PC-9 (cell line): ENCODE measurements around the gene TMEM14A. TPM values are rescaled to one million over a fixed set of nuclear protein-coding genes. Genes with fewer than 3 reads are reported as not detected.

Source experiments
- BruUV-seq: library from RNA; stranded (reverse); fragments of 400-500 nt; replicated peaks from 2 replicates; lab custom pipeline; 2021; lab: Mats Ljungman, UMichigan
- CTCF ChIA-PET: fragments of 300-600 bp; sonication (Branson Sonifier 250); formaldehyde crosslinking; loops from one replicate; lab custom pipeline; 2022; ENCODE audit warnings: antibody characterized with exemption; lab: Charles Lee
- POLR2A ChIA-PET: fragments of 300-600 bp; sonication (Branson Sonifier 250); formaldehyde crosslinking; loops from one replicate; lab custom pipeline; 2022; ENCODE audit warnings: antibody characterized with exemption; ENCODE audit not compliant: unreplicated experiment; lab: Charles Lee
- DNase-seq, 2 experiments: peaks; one replicate each; pipeline versions ENCODE4 v3.0.0 to v3.0.0-alpha.2; 2015 to 2022; ENCODE audit warnings: mixed read lengths in 1 of 2
- H2AFZ ChIP-seq: fragments of 200-600 bp; sonication (generic); 2 replicates; pipeline ENCODE4 v1.8.1; 2017; ENCODE audit warnings: antibody characterized with exemption
- H3F3A ChIP-seq: fragments of 200-600 bp; sonication (generic); 2 replicates; pipeline ENCODE4 v1.8.1; 2017; ENCODE audit warnings: antibody characterized with exemption, mild to moderate bottlenecking, low read depth; ENCODE audit not compliant: insufficient read depth
- H3K27ac ChIP-seq: fragments of 200-600 bp; sonication (generic); 2 replicates; pipeline ENCODE4 v1.6.1; 2016; ENCODE audit warnings: mixed run types
- H3K27me3 ChIP-seq: fragments of 200-600 bp; sonication (generic); 2 replicates; pipeline ENCODE4 v1.6.1; 2016; ENCODE audit warnings: low read depth, mixed run types; ENCODE audit not compliant: insufficient read depth
- H3K36me3 ChIP-seq: fragments of 200-600 bp; sonication (generic); 2 replicates; pipeline ENCODE4 v1.6.1; 2016; ENCODE audit warnings: low read depth, mixed run types
- H3K4me1 ChIP-seq: fragments of 200-600 bp; sonication (generic); replicated peaks from 2 replicates; pipeline ENCODE4 v1.6.1; 2016; ENCODE audit warnings: mixed run types; ENCODE audit not compliant: insufficient read depth
- H3K4me2 ChIP-seq: fragments of 200-600 bp; sonication (generic); 2 replicates; pipeline ENCODE4 v1.6.1; 2017; ENCODE audit warnings: mixed run types
- H3K4me3 ChIP-seq: fragments of 200-600 bp; sonication (generic); 2 replicates; pipeline ENCODE4 v1.6.1; 2016; ENCODE audit warnings: mixed run types
- H3K79me2 ChIP-seq: fragments of 200-600 bp; sonication (generic); 2 replicates; pipeline ENCODE4 v1.6.1; 2017; ENCODE audit warnings: low read depth, mixed run types
- H3K9me2 ChIP-seq: fragments of 200-600 bp; sonication (generic); 2 replicates; pipeline ENCODE4 v1.8.1; 2017; ENCODE audit warnings: mild to moderate bottlenecking; ENCODE audit not compliant: insufficient read depth
- H3K9me3 ChIP-seq: fragments of 200-600 bp; sonication (generic); 2 replicates; pipeline ENCODE4 v1.8.1; 2016; ENCODE audit warnings: low read depth; ENCODE audit not compliant: insufficient read depth
- H4K20me1 ChIP-seq: fragments of 200-600 bp; sonication (generic); 2 replicates; pipeline ENCODE4 v1.8.1; 2017; ENCODE audit not compliant: insufficient read depth
- CTCF ChIP-seq: fragments of 200-600 bp; sonication (generic); conservative IDR thresholded peaks from 2 replicates; pipeline ENCODE4 v1.6.1; 2017; ENCODE audit warnings: mixed run types, antibody characterized with exemption, mild to moderate bottlenecking, moderate library complexity
- EZH2 ChIP-seq: fragments of 200-600 bp; sonication (generic); IDR thresholded peaks from 2 replicates; pipeline ENCODE4 v1.8.0; 2017; ENCODE audit warnings: antibody characterized with exemption, low read depth
- intact Hi-C: fragments of 100-400 bp; cut with micrococcal nuclease; formaldehyde crosslinking; loops from one replicate; pipeline ENCODE4 v1.10.0; 2022; ENCODE audit not compliant: unreplicated experiment
- total RNA-seq: library from RNA; stranded (reverse); gene quantifications from 2 replicates; pipeline ENCODE4 v1.2.3, GENCODE V29; 2021

The TMEM14A gene
- total RNA-seq, 1 experiment from 2014 or later: 75.2 TPM

- no TSS peak for BruUV-seq
- POLR2A ChIA-PET: no interaction called here
Measured at GRCh38 chr6:52718550-52718949, 47.6 kb downstream of the TMEM14A start.

GRCh38 chr6:52720321-52720720, 49.4 kb downstream of the TMEM14A start:
- H3K4me1 ChIP-seq: peaks cover 15% of the 10 kb centered on the region
- peaks cover 7% of the 10 kb centered on the region for H3F3A ChIP-seq
- no TSS peak for BruUV-seq
- no peak for TF ChIP-seq CTCF
- no peak for TF ChIP-seq EZH2
- no peak overlapping the region for H3K27ac ChIP-seq
- no peaks in the 10 kb centered on the region for H3K9me2 ChIP-seq
- H3K27me3 ChIP-seq: no peaks in the 10 kb centered on the region
- H3K4me2 ChIP-seq: no peak overlapping the region
- no peaks in the 10 kb centered on the region for H3K79me2 ChIP-seq
- no peaks in the 10 kb centered on the region; the same call in 1 of the 2 replicates for H3K9me3 ChIP-seq
- no peak overlapping the region for H2AFZ ChIP-seq
- intact Hi-C loops: loop anchor here (10.0 kb wide), 1 partner anchor 94 kb away; no protein-coding TSS in a partner anchor
- no peaks in the 10 kb centered on the region for H4K20me1 ChIP-seq
- H3K4me3 ChIP-seq: no peak overlapping the region
- CTCF ChIA-PET: no interaction called here
- H3K36me3 ChIP-seq: no peaks in the 10 kb centered on the region
- POLR2A ChIA-PET: no interaction called here
- no peak for DNase-seq

More at GRCh38 chr6:52718550-52718949, 47.6 kb downstream of the TMEM14A start:
- Histone ChIP-seq H3F3A (no peaks in the 10 kb centered on the region; the same call in 1 of the 2 replicates), H3K36me3 (no peaks in the 10 kb centered on the region), H3K9me2 (no peaks in the 10 kb centered on the region), H3K9me3 (no peaks in the 10 kb centered on the region; the same call in 1 of the 2 replicates), H3K4me3 (no peak overlapping the region), H3K4me2 (no peak overlapping the region), H3K27ac (no peak overlapping the region), H3K27me3 (no peaks in the 10 kb centered on the region), H2AFZ (no peak overlapping the region), H4K20me1 (no peaks in the 10 kb centered on the region), H3K79me2 (no peaks in the 10 kb centered on the region), H3K4me1 (no peaks in the 10 kb centered on the region)
- DNase-seq: no peak
- intact Hi-C loops: no loop called here
- CTCF ChIA-PET: no interaction called here
- no peak for TF ChIP-seq EZH2
- TF ChIP-seq CTCF: no peak

GRCh38 chr6:52724042-52724405, 53.1 kb downstream of the TMEM14A start:
- Histone ChIP-seq H3K27me3 (no peaks in the 10 kb centered on the region), H3K4me1 (peaks cover 34% of the 10 kb centered on the region), H3F3A (peaks cover 17% of the 10 kb centered on the region), H3K4me3 (no peak overlapping the region), H3K36me3 (no peaks in the 10 kb centered on the region), H3K4me2 (no peak overlapping the region), H3K9me3 (no peaks in the 10 kb centered on the region; the same call in 1 of the 2 replicates), H2AFZ (no peak overlapping the region), H3K27ac (no peak overlapping the region), H3K9me2 (no peaks in the 10 kb centered on the region), H3K79me2 (no peaks in the 10 kb centered on the region), H4K20me1 (no peaks in the 10 kb centered on the region)
- ChIA-PET CTCF (interaction anchor here (0.6 kb wide), 1 partner anchor 316 kb away, joined by 6 read pairs; no protein-coding TSS in a partner anchor), POLR2A (no interaction called here)
- intact Hi-C loops: loop anchor here (1.0 to 10.0 kb wide), 2 partner anchors 91 to 271 kb away; partner anchors contain the start of gene GSTA4
- DNase-seq: no peak
- TF ChIP-seq EZH2: no peak
- no peak for TF ChIP-seq CTCF
- no TSS peak for BruUV-seq
